ENCODE measurements around the gene DCAF16.

The DCAF16 gene

GRCh38 chr4:17807446-17807845 is 3.1 kb downstream of the DCAF16 start:
- no peak for TF ChIP-seq USF1 (IDR thresholded peaks at IDR 0.05)
- no peak for TF ChIP-seq ZBTB7A (IDR thresholded peaks at IDR 0.05; ENCODE audit: low read depth)
- TF ChIP-seq REST (IDR thresholded peaks at IDR 0.05; ENCODE audit: low read depth), result no peak
- TF ChIP-seq MAX (IDR thresholded peaks at IDR 0.05), result no peak
- no peak for TF ChIP-seq NFIC (IDR thresholded peaks at IDR 0.05)
- TF ChIP-seq RAD21 (IDR thresholded peaks at IDR 0.05; ENCODE audit: low read depth), result no peak
- no peak for TF ChIP-seq FOXM1 (IDR thresholded peaks at IDR 0.05; ENCODE audit: borderline replicate concordance, low read depth)
- TF ChIP-seq CREB1 (IDR thresholded peaks at IDR 0.05; ENCODE audit: low read depth), result no peak
- TF ChIP-seq EP300 (IDR thresholded peaks at IDR 0.05; ENCODE audit: borderline replicate concordance), result no peak
- TF ChIP-seq EGR1 (IDR thresholded peaks at IDR 0.05), result no peak
- TF ChIP-seq YY1 (IDR thresholded peaks at IDR 0.05; ENCODE audit: low read depth), result no peak
- no peak for TF ChIP-seq TAF1 (IDR thresholded peaks at IDR 0.05; ENCODE audit: low read depth)
- no peak for TF ChIP-seq TEAD4 (IDR thresholded peaks at IDR 0.05)
- TF ChIP-seq CEBPB (IDR thresholded peaks at IDR 0.05), result no peak
- TF ChIP-seq TCF12 (IDR thresholded peaks at IDR 0.05; ENCODE audit: low read depth), result no peak

- TF ChIP-seq MAX (IDR thresholded peaks at IDR 0.05) (no peak), USF1 (IDR thresholded peaks at IDR 0.05) (no peak), YY1 (IDR thresholded peaks at IDR 0.05; ENCODE audit: low read depth) (no peak), NFIC (IDR thresholded peaks at IDR 0.05) (no peak), RAD21 (IDR thresholded peaks at IDR 0.05; ENCODE audit: low read depth) (no peak), CEBPB (IDR thresholded peaks at IDR 0.05) (no peak), ZBTB7A (IDR thresholded peaks at IDR 0.05; ENCODE audit: low read depth) (no peak), TEAD4 (IDR thresholded peaks at IDR 0.05) (no peak), CREB1 (IDR thresholded peaks at IDR 0.05; ENCODE audit: low read depth) (no peak), REST (IDR thresholded peaks at IDR 0.05; ENCODE audit: low read depth) (no peak), TAF1 (IDR thresholded peaks at IDR 0.05; ENCODE audit: low read depth) (no peak), EGR1 (IDR thresholded peaks at IDR 0.05) (no peak), FOXM1 (IDR thresholded peaks at IDR 0.05; ENCODE audit: borderline replicate concordance, low read depth) (no peak), EP300 (IDR thresholded peaks at IDR 0.05; ENCODE audit: borderline replicate concordance) (no peak), TCF12 (IDR thresholded peaks at IDR 0.05; ENCODE audit: low read depth) (no peak)
These were observed 4.9 kb downstream of the DCAF16 start for GRCh38 chr4:17805580-17806155.

GRCh38 chr4:17797808-17798207 is 12.7 kb downstream of the DCAF16 start:
- TF ChIP-seq FOXM1 (IDR thresholded peaks at IDR 0.05; ENCODE audit: borderline replicate concordance, low read depth) (no peak), RAD21 (IDR thresholded peaks at IDR 0.05; ENCODE audit: low read depth) (no peak), EGR1 (IDR thresholded peaks at IDR 0.05) (no peak), CREB1 (IDR thresholded peaks at IDR 0.05; ENCODE audit: low read depth) (no peak), ZBTB7A (IDR thresholded peaks at IDR 0.05; ENCODE audit: low read depth) (no peak), YY1 (IDR thresholded peaks at IDR 0.05; ENCODE audit: low read depth) (no peak), REST (IDR thresholded peaks at IDR 0.05; ENCODE audit: low read depth) (no peak), NFIC (IDR thresholded peaks at IDR 0.05) (no peak), TAF1 (IDR thresholded peaks at IDR 0.05; ENCODE audit: low read depth) (no peak), CEBPB (IDR thresholded peaks at IDR 0.05) (no peak), USF1 (IDR thresholded peaks at IDR 0.05) (no peak), TCF12 (IDR thresholded peaks at IDR 0.05; ENCODE audit: low read depth) (no peak), EP300 (IDR thresholded peaks at IDR 0.05; ENCODE audit: borderline replicate concordance) (no peak), MAX (IDR thresholded peaks at IDR 0.05) (no peak), TEAD4 (IDR thresholded peaks at IDR 0.05) (no peak)
